NCI-H187 (cell line): Measurements from ENCODE around the gene NALCN.
A peak's percentile ranks its signal among the peaks of the same experiment; 100 is the strongest.
"Not testable (repeated sequence)": the region's sequence is repeated elsewhere in the genome, so short reads cannot be mapped to it uniquely, and the experiment has no call there.

ENCODE experiments used
- DNase-seq, 2 experiments: peaks; one replicate each; lab custom pipeline; 2025; lab: John Stamatoyannopoulos, UW

The NALCN gene

DNA sequence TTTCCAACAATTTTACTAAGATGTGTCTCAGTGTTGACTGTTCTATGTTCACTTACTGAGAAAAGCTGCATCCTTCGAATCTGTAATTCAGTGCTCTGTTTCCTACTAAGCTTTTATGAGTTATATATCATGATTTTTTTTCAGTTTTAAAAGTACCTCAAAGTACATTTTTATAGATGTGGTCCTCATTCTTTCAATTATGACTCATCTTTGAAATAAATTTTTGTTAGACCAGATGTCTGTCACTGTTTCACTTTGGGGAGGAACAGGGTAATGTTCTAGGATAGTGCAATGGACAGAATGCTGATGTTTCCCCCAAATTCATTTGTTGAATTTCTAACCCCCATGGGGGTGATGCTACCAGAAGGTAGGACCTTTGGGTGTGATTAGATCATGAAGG, 74.8 kb downstream of the NALCN start:
- DNase-seq: no peak

GRCh38 chr13:101339202-101339601, 77.1 kb downstream of the NALCN start:
- DNase-seq: no peak

DNA sequence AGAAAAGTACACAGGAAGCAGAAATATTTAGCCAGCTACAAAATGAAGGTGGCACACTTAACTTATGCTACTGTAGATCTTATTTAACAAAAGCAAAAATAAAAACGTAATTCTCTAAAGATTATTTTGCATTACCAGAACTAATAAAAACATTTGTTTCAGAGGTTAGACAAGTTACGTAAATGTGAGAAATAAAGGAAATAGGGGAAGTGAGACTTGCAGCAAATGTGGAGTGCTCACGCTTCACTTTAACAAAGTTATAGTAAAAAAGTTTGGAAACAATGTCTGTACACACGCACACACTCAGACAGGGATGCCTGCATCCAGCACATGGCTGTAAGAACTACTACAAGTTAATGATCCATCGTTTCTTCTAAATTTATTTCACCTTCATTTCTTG, 83.7 kb downstream of the NALCN start:
- DNase-seq: no peak

DNA sequence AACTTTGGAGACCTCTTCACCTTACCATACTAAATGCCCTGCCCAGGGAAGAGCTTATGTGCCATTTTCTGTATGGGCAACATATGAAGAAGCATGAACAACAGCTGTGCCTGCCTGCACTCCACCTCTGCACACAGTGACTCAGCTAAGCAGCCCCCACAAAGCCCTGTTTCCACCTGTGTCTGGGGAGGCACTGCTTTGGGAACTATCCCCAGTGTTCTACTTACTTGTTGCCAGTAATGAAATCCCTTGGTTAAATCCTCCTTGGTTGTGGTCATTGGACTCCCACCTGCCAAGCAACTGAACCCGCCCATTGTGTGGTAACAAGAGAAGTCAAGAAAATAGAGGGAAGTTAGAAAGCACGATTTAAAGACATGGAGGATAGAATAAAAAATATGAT, 84.6 kb downstream of the NALCN start:
- no peak for DNase-seq

DNA sequence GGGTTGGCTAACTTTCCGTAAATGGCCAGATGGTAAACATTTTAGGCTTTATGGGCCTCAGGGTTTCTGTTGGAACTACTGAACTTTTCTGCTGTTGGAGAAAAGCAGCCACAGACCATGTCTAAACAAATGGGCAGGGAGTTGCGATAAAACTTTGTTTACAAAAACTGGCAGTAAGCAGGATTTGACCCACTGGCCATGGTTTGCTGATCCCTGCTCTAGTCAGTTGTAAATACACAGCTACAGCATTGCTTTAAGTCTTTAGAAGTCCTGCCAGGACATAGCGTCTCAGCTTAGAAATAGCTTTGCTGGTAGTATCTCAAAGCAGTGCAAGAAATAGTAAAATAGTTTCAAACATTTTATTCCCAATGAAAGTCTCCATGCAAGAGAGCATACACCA, 88.4 kb downstream of the NALCN start:
- no peak for DNase-seq

DNA sequence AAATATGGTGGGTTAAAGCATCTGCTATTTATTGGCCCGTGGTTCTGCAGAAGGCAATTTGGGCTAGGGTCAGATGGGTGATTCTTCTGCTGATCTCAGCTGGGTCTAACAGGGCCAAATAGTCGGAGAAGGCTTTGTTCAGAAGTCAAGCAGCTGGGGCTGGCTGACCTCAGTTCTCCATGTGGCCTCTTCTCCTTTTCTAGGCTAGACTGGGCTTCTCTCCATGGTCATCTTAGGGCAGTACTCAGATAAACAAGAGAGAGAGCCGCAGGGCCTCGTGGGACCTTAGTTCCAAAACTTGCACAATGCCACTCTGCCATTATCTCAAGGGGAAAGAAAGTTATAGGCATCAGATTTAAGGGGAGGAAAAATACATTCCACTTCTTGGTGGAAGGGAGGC, 89.6 kb downstream of the NALCN start:
- DNase-seq: no peak

GRCh38 chr13:101325423-101325822, 90.9 kb downstream of the NALCN start:
- peak in 1 of 2 experiments; percentile 13 for DNase-seq

- DNase-seq: no peak
Observed at GRCh38 chr13:101323601-101324000, 92.7 kb downstream of the NALCN start.

DNA sequence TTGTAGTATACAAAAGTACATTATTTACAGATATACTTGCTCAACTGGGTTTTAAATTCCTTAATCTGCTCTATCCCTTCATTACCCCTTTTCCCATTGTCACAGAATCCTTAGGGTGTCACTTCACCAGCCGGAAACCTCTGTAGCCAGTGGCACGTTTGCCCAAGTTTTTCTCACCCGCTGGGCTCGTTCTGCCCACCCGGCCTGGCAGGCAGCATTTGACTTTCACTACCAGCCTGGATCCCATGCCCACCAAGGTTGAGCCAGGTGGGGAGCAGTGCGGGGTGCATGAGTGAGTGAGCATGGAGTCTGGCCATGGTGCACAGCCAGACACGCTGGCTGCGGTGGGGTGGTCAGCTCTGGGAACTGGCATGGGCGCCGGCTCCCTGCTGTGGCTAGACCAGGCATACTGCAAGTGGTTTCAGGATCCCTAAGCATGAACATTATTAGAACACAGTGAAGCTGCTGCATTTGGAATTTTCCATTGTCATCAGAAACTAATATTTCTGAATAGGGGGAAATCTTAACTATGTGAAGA, 98.3 kb downstream of the NALCN start:
- no peak for DNase-seq

- not testable (repeated sequence) for DNase-seq
Observed at GRCh38 chr13:101313479-101313878, 102.8 kb downstream of the NALCN start.

DNA sequence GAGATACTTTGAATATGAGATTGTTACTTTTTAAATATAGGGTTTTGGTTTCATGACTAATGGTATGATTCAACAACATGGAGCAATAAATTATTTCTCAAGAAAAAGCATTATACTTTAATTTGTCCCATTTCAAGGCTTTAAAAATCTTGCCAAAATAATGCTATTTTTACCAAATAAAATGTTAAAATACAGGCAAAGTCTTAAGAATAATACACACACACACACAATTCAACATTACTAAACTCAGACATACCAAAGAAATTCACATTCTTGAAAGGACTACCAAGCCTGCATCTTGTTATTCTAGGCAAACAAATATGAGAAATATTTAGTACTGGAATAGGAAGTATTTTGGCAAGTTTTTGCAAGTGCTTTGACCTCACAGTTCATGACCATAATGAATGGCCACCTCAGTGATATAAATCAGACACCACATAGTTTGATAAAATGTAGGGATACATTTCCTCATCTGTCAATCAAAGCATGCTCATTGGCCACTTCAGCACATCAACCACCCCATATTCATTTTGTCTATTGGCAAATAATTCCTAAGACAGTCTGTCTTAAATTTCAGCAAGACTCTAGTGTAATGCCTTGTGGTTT, 107.2 kb downstream of the NALCN start:
- DNase-seq: no peak

DNA sequence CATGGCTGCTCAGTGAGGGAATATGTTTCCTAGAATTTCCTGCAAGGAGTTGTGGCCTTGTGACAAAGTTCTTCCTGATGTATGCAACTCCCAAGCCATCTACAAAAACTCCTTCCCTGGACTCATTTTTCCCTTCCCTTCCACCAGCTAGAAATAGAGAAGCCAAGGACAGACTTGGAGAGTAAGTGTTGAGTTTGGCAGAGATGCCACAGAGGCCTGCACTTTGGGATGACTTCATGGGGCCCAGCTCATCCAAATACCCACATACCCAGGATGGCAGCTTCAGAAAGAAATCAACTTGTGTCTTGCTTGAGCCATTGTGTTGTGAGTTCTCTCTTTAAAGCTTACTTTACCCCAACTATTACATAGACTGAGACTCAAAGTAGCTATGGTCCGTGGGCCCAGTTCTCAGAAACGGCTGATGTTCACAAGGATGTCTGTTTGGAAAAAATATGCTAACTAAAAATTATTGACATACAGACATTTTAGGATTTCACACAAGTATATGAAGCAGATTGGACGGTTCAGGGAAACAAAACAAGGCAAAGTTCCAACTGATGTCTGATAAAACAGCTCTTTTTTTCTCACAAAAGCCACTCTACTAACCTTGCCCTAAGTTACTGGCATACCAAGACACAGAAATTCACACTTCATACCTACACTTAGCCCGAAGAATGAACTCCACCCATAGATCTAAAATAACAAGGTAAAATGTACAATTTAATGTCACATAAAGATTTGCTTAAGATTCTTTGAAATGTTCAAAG, 107.9 kb downstream of the NALCN start:
- DNase-seq: no peak

DNA sequence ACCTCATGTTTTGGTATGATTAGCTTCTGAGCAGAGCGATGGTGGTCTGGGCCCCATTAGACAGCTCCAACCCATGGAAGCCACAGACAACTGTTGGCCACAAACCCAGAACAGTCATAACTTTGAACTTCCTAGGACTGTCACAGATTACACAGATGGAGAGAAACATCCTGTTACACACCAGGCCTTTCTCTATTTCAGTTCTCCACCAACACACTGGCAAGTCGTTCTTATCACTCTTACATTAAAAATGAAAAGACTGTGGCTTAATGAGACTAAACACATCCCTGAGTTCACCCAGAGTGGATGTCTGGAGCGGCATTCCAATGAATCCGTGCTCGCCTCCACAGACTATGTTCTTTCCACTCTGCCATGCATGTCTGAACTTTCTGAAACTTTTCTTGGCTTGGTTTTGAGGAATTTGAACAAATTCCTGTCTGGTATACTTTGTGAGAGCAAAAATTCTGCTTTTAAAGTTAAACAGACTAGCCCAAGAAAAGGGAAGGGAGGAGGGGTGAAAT, 109.1 kb downstream of the NALCN start:
- no peak for DNase-seq

DNA sequence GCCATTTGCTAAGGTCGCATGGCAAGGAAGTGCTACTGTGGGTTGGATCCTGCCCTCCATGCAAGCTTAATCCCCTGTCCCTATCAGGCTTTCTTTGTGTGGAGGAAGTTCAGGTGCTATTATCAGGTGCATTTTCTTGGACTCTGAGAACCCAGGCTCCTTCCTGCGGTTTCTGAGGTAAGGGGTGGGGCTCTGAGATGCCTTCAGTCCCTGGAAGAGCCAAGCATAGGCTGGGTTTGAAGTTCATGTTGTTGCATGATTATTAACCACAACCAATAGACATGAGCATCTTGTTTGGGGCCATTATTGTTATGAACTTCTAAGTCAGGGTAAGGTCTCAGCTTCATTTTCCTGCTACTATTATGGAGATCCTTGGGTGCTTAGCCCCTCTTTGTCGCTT, 109.5 kb downstream of the NALCN start:
- no peak for DNase-seq

- DNase-seq: no peak
Observed at GRCh38 chr13:101305981-101306411, 110.3 kb downstream of the NALCN start.

DNA sequence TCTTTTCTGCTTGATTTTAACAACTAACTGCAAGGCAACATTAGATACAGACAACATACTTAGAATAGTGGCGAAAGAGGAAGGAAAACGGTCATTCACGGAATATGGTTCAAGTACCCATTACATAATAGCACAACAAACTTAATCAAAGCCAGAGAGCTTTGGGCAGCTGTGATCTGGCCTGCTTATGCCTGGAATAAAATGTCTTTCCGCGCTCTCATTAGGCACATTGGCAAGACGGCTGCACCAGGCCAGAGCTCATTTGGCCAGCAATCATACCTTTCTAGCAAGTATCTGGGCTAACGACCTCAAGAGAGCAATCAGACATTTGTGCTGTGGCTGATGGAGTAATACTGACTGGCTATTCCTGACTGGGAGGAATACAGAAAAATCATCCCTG, 112.8 kb downstream of the NALCN start:
- no peak for DNase-seq

- no peak for DNase-seq
Observed at GRCh38 chr13:101301053-101301452, 115.3 kb downstream of the NALCN start.

- DNase-seq: no peak
Observed at GRCh38 chr13:101300531-101300930, 115.8 kb downstream of the NALCN start.

DNA sequence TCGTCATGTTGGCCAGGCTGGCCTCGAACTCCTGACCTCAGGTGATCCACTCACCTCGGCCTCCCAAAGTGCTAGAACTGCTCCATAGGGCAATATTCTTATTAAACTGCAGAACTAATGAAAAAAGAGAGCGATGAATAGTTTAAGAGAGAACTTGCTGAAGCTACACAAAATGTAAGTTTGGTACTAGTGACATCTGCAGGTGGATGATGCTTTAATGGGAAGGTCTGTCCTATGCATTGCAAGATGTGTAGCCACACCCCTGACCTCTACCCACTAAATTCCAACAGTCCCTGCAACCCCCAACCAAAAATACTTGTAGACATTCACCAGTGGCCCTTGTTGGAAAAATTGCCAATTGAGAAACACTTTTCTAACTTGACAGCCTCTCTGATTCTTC, 117.8 kb downstream of the NALCN start:
- no peak for DNase-seq

- DNase-seq: no peak
Observed at GRCh38 chr13:101297794-101298193, 118.5 kb downstream of the NALCN start.

DNA sequence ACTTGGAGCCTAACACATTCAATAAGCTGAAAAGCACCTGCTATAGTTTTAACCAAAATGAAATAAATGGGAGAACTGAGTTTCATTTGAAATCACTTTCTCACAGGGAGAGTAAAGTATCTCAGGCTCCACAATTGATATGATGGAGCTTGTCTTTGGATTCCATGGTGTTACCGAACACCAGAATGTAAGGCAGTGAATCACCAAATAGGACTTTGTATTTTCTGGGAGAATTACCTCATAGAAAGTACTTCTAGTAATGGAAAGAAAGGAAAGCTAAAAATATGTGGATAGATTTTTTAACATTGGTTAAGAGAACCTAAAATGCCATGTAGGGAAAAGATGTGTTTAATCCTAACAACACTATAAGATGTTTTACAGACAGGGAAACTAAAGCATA, 123.6 kb downstream of the NALCN start:
- no peak for DNase-seq

- no peak for DNase-seq
Observed at GRCh38 chr13:101291646-101292515, 124.4 kb downstream of the NALCN start.
